Neural cell (in vitro differentiated cells): Measurements from ENCODE around the gene SLC29A4. TPM values are rescaled to one million over a fixed set of nuclear protein-coding genes. Genes with fewer than 3 reads are reported as not detected.

ENCODE experiments used
- H2AFZ ChIP-seq: fragments of 200-600, 300-800 bp; sonication (generic), shearing (Covaris generic); 2 replicates; pipeline ENCODE4 v1.6.0; 2014; ENCODE audit warnings: low read depth, mild to moderate bottlenecking, antibody characterized with exemption, low read length, moderate library complexity
- H3F3A ChIP-seq: fragments of 200-600 bp; shearing (Covaris generic); 2 replicates; pipeline ENCODE4 v1.6.1; 2016; ENCODE audit warnings: mild to moderate bottlenecking, moderate library complexity, mixed read lengths, antibody characterized with exemption, low read length; ENCODE audit not compliant: insufficient read depth, poor library complexity, severe bottlenecking
- H3K27ac ChIP-seq: fragments of 200-600, 300-800 bp; sonication (generic), shearing (Covaris generic); 2 replicates; pipeline ENCODE4 v1.5.1; 2014; ENCODE audit warnings: mild to moderate bottlenecking, low read length, moderate library complexity
- H3K27me3 ChIP-seq: fragments of 300-800, 200-600 bp; sonication (generic), shearing (Covaris generic); 2 replicates; pipeline ENCODE4 v1.6.0; 2014; ENCODE audit warnings: mild to moderate bottlenecking, low read depth, low read length, moderate library complexity; ENCODE audit not compliant: insufficient read depth
- H3K36me3 ChIP-seq: fragments of 300-800, 200-600 bp; sonication (generic), shearing (Covaris generic); 2 replicates; pipeline ENCODE4 v1.5.1; 2014; ENCODE audit warnings: mild to moderate bottlenecking, antibody characterized with exemption, low read length, moderate library complexity; ENCODE audit not compliant: insufficient read depth
- H3K4me2 ChIP-seq: fragments of 300-800, 200-600 bp; sonication (generic), shearing (Covaris generic); 2 replicates; pipeline ENCODE4 v1.6.0; 2014; ENCODE audit warnings: mild to moderate bottlenecking, low read length
- H3K4me3 ChIP-seq: fragments of 300-800, 200-600 bp; sonication (generic), shearing (Covaris generic); 2 replicates; pipeline ENCODE4 v1.5.1; 2014; ENCODE audit warnings: mild to moderate bottlenecking, low read length, moderate library complexity
- H3K79me2 ChIP-seq: fragments of 200-600 bp; shearing (Covaris generic); replicated peaks from 2 replicates; pipeline ENCODE4 v1.6.0; 2014; ENCODE audit warnings: mild to moderate bottlenecking, low read length, moderate library complexity; ENCODE audit not compliant: insufficient read depth
- H3K9ac ChIP-seq: fragments of 300-800, 200-600 bp; sonication (generic), shearing (Covaris generic); 2 replicates; pipeline ENCODE4 v1.6.1; 2016; ENCODE audit warnings: mild to moderate bottlenecking, low read length, mixed read lengths
- H3K9me2 ChIP-seq: fragments of 200-600 bp; shearing (Covaris generic); 2 replicates; pipeline ENCODE4 v1.6.1; 2016; ENCODE audit warnings: mild to moderate bottlenecking, low read length, mixed read lengths; ENCODE audit not compliant: insufficient read depth
- H3K9me3 ChIP-seq: fragments of 200-600, 300-800 bp; sonication (generic), shearing (Covaris generic); 2 replicates; pipeline ENCODE4 v1.6.1; 2016; ENCODE audit warnings: mild to moderate bottlenecking, mixed run types, low read length, moderate library complexity, mixed read lengths
- H4K20me1 ChIP-seq: fragments of 200-600 bp; shearing (Covaris generic); 2 replicates; pipeline ENCODE4 v1.6.1; 2016; ENCODE audit warnings: mild to moderate bottlenecking, mixed run types; ENCODE audit not compliant: insufficient read depth
- CTCF ChIP-seq: fragments of 450-650 bp; IDR thresholded peaks from 2 replicates; pipeline ENCODE4 v1.5.1; 2014; ENCODE audit warnings: antibody characterized with exemption, mild to moderate bottlenecking, moderate library complexity; ENCODE audit not compliant: poor library complexity, severe bottlenecking
- EP300 ChIP-seq: fragments of 450-650 bp; conservative IDR thresholded peaks from 2 replicates; pipeline ENCODE4 v1.6.1; 2014; ENCODE audit warnings: antibody characterized with exemption, mild to moderate bottlenecking, moderate library complexity; ENCODE audit not compliant: poor library complexity, severe bottlenecking
- MXI1 ChIP-seq: fragments of 450-650 bp; conservative IDR thresholded peaks from 2 replicates; pipeline ENCODE4 v1.6.1; 2014; ENCODE audit warnings: antibody characterized with exemption, mild to moderate bottlenecking; ENCODE audit not compliant: poor library complexity, severe bottlenecking
- POLR2AphosphoS5 ChIP-seq: IDR thresholded peaks from 2 replicates; pipeline ENCODE4 v1.6.1; 2012
- RAD21 ChIP-seq: fragments of 450-650 bp; conservative IDR thresholded peaks from 2 replicates; pipeline ENCODE4 v1.6.1; 2014; ENCODE audit warnings: antibody characterized with exemption, mild to moderate bottlenecking, moderate library complexity
- REST ChIP-seq: IDR thresholded peaks from 2 replicates; pipeline ENCODE4 v1.6.1; 2012; ENCODE audit warnings: borderline replicate concordance
- SMC3 ChIP-seq: fragments of 450-650 bp; conservative IDR thresholded peaks from 2 replicates; pipeline ENCODE4 v1.6.1; 2014; ENCODE audit warnings: antibody characterized with exemption, mild to moderate bottlenecking, moderate library complexity; ENCODE audit not compliant: poor library complexity
- TAF1 ChIP-seq: IDR thresholded peaks from 2 replicates; pipeline ENCODE4 v1.6.1; 2012; ENCODE audit warnings: low read depth
- polyA plus RNA-seq: library from polyadenylated mRNA; depleted of rRNA; stranded (reverse); fragments of >200 nt; gene quantifications from 2 replicates; pipeline ENCODE4 v1.2.3, GENCODE V29; 2014

SLC29A4 gene
- polyA plus RNA-seq, 1 donor from 2014 or later, result 32.4 TPM

GRCh38 chr7:5294169-5294987 lies 11.6 kb downstream of the SLC29A4 start:
- H3K36me3 ChIP-seq, result no peaks in the 10 kb centered on the region
- no peak for TF ChIP-seq RAD21
- peak; percentile 82 for TF ChIP-seq POLR2AphosphoS5
- TF ChIP-seq EP300, result peak; percentile 62
- no peak for TF ChIP-seq SMC3
- TF ChIP-seq REST, result peak; percentile 19
- no peak for TF ChIP-seq MXI1
- TF ChIP-seq CTCF, result no peak

GRCh38 chr7:5295039-5296014 lies 12.6 kb downstream of the SLC29A4 start:
- Histone ChIP-seq H3K36me3 (no peaks in the 10 kb centered on the region), H3F3A (no peaks in the 10 kb centered on the region), H3K79me2 (no peaks in the 10 kb centered on the region), H2AFZ (no peak overlapping the region), H3K27ac (peak overlapping the region; percentile 56), H3K4me3 (no peak overlapping the region), H3K9ac (peak overlapping the region; percentile 9), H3K4me2 (no peak overlapping the region), H3K9me3 (no peaks in the 10 kb centered on the region), H3K27me3 (no peaks in the 10 kb centered on the region), H3K9me2 (no peaks in the 10 kb centered on the region), H4K20me1 (no peaks in the 10 kb centered on the region)
- no peak for TF ChIP-seq CTCF
- TF ChIP-seq MXI1, result no peak
- no peak for TF ChIP-seq POLR2AphosphoS5
- no peak for TF ChIP-seq TAF1

More at GRCh38 chr7:5294169-5294987, 11.6 kb downstream of the SLC29A4 start:
- Histone ChIP-seq H3K4me2 (no peak overlapping the region), H3K4me3 (no peak overlapping the region), H3F3A (no peaks in the 10 kb centered on the region), H2AFZ (no peak overlapping the region), H3K9me3 (no peaks in the 10 kb centered on the region), H3K9ac (no peak overlapping the region), H3K79me2 (no peaks in the 10 kb centered on the region), H3K27me3 (no peaks in the 10 kb centered on the region), H3K27ac (peak overlapping the region; percentile 56), H3K9me2 (no peaks in the 10 kb centered on the region), H4K20me1 (no peaks in the 10 kb centered on the region)
